GM04503 (cell line): ENCODE measurements around the gene CD79A.
"Not testable (repeated sequence)": the region's sequence is repeated elsewhere in the genome, so short reads cannot be mapped to it uniquely, and the experiment has no call there.

Experiments
- DNase-seq: peaks from one replicate; pipeline ENCODE4 v3.0.0-alpha.2; 2012; ENCODE audit warnings: low read depth

Gene CD79A

DNA sequence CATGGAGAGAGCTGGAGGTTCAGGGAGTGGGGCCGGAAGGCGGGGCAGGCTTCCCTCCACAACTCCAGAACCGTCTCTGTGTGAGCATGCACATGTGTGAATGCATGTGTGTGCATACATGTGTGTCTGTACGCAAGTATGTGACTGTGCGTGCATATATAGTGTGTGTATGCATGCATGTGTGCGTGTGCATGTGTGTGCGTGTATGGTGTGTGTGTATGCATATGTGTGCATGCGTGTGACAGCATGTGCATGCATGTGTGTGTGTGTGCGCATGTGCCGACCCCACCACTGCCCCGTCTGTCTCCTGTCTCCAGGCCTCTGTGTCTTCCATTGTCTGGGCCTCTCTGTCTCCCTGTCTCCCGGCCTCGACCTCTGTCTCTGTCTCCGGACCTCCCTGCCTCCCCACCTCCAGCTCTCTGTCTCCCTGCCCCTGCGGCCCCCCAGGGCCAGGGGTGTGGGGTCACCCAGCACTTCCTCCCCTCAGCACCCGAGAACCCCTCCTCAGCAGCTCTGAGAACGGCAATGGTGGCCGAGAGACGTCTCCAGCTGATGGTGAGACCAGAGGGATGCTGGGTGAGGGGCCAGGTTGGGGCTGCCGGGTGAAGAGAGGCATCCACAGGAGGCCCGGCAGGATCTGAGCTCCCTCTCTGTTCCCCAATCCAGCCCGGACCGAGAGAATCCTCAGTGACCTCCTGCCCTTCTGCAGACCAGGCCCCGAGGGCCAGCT is 28.4 kb downstream of the CD79A start:
- no peak for DNase-seq

GRCh38 chr19:41906271-41906670 is 29.2 kb downstream of the CD79A start:
- no peak for DNase-seq

DNA sequence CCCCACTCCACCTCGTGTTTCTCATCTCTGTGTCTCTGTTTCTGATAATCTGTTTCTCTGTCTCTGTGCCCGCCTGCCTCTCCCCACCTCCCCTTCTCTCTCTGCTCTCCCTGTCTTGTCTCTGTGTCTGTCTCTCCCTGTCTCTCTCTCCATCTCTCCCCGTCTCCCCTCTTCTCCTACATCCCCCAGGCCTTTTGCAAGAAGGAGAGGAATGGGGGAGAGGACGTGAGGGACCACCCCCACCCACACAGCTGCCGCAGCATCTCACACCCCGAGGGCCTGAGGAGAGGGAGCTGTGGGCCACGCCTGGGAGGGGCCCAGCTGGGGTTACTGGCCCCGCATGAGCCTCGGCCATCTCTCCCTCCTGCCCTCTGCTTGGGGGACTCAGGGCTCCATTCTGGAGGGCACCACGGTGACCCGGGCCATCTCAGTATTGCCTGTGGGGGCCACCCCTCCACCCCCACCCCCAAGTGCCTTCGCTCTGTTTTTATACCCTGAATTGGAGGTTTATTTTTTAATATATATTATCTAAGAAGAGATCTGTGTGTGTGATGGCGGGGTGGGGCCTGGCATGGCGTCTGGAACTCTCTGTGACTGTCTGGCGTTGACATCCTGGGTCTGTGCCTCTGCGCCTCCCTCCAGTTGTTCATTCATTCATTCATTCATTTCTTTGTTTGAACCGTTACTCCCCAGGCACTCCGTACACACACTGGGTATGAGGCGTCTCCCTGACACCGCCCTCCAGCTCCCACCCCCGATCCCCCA is 30.0 kb downstream of the CD79A start:
- DNase-seq, result no peak

DNA sequence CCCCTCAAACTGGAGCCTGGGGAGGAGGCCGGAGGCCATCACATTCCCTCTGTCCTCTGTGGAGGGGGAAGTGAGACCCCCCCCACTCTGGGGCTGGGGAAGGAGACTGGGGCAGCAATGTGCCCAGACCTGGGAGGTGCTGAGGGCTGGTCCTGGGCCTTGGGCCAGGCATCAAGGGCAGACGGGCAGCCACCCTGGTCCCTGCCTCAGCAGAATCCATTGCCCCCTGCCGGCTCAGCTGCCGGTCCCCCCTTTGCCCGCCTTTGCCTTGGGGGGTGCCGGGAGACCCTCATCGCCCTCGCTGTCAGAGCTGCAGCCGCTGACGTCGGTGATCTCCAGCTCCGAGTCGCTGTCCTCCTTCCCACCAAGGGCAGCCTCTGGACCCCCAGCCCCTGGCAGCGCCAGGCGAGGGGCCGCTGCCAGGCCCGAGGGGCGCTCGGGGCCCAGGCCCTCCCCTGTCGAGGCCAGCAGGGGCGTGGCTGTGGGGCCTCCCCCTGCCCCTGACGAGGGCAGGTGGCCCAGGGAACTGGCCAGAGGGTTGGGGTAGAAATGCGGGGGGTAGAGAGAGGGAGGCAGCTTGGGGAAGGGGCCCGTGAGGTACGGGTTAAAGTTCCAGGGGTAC is 31.0 kb downstream of the CD79A start:
- DNase-seq, result no peak

GRCh38 chr19:41908724-41909464 is 31.8 kb downstream of the CD79A start:
- no peak for DNase-seq

GRCh38 chr19:41909706-41910105 is 32.6 kb downstream of the CD79A start:
- DNase-seq, result no peak

DNA sequence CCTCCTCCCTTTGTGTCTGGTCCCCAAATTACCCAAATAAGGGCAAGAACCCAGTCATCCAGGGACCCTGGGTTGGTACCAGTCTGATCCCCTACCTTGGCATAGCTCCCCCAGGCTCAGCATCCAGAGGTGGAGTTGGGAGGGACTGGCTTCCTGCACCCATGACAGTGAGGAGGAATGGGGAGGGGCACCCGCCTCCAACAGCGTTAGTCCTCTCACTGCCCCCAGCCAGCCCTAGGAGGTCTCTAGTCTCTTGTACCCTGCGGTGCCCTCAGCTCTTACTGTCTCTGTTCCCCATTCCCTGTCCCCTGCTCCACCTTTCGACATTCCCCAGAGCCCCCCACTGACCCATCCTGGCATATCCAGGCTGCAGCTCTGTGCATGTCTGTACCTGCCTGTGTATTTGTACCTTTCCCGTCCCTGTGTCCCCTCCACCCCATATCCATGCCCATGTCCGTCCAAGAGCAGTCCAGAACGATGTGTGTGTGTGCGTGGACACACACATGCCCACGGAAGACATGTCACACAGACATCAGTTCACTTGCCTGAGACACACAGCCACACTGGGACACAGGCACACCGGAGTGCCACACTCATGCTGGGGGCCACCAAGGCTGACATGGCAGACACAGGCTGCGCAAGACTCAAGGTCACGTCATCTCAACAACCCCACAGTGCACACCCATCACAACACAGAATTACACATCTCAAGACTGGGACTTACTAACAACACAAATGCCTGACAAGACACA is 33.3 kb downstream of the CD79A start:
- DNase-seq, result no peak

DNA sequence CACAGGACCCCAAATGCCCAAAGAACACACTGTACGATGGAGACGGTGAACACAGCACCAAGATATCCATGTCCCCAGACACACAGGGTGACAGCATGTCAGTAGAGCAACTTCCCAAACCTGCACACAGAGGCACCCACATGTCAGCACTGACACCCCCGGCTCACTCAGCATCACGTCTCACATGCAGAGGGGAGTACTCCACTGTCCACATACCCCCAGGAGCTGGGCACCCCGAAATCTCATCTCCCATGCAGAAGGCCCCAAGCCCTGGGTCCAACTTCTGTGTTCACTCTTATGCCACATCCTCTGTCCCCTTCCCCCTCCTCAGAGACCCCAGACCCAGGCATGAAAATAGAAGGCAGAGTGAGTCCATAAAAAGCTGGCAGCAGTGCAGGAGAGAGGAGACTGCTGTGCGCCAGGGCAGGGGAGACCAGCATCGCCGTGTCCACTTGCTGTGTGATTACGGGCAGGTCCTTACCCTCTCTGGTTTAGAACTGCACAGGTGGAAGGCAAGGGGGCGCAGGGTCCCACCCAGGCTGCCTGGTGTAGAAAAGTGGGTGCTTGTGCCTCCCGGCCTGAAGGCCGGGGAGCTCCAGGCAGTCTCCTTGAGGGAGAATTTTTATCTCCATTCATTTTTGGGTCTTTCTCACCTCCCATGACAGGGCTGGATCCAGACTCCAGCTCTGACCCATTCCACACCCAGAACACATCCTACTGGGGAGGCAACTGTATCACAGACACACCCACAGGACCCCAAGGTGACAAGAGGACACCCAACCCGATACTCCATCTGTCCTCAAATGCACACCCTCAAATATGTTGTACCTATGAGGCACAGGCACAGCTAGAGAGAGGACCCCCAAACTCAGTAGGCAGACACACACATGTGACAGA is 34.2 kb downstream of the CD79A start:
- no peak for DNase-seq

- DNase-seq, result no peak
Observed at GRCh38 chr19:41911889-41912731, 35.0 kb downstream of the CD79A start.

DNA sequence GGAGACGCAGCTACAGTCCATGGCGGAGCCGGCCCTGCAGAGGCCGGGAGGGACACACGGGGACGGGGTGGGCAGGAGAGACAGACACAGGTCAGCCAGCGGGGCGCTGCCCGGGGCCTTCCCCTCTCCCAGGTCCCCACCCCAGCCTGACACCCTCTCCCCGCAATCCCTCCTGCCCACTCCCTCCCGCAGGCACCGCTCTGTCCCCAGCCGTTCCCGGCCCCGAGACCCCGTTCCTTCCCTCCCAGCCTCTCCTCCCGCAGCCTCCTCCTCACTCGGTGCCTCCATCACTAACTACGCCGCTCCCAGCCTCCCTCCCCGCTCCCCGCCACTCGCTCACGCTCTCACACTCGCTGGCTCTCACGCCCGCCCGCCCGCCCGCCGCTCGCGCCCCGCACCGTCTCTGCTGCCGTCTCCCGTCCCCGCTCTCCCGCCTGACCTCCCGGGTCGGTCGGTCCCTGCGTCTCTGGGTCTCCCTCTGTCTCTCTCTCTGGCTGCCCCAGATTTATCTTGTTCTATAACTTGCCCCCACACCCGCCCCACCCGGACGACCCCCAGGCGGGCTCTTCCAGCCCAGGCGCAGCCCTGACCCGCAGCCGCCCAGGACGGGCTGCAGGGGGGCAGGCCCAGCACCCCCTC is 35.9 kb downstream of the CD79A start:
- DNase-seq, result no peak

DNA sequence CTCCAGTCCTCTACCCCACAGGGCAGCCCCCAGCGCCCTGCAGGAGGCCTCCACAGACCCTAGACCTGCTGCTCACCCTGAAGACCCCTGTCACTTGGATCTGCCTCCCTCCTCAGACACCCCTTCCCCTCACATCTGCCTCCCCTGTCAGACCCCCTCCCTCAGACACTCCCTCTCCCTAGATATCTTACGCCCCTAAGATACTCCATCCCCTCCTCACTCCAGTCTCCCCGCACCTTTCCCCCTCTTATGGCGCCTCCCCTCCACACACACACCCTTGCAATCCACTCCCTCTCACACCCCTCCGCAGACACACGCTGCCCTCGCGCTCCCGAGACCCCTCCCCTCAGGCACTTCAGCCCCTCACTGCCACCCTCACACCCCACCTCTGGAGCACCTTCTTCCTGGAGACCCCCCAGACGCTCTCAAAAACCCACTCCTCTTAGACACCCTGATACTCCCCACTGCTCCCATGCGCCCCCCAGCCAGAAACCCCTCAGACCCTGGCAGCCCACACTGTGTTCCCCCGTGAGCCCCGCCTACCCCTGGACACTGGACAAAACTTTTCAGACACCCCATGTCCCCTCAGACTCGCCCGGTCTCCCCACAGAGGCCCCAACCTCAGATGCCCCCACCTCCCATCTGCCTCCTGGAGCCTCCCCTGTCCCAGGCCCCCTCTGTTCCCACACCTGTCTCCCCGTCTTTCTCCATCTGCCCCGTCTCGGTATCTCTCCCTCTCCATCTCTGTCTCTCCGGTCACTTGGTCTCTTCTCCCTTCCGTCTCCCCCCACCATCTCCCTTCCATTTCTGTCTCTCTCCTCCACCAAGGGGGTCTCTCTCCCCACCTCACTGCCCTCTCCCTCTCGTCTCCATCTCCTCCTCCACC is 36.7 kb downstream of the CD79A start:
- no peak for DNase-seq

GRCh38 chr19:41914424-41914834 is 37.4 kb downstream of the CD79A start:
- not testable (repeated sequence) for DNase-seq

DNA sequence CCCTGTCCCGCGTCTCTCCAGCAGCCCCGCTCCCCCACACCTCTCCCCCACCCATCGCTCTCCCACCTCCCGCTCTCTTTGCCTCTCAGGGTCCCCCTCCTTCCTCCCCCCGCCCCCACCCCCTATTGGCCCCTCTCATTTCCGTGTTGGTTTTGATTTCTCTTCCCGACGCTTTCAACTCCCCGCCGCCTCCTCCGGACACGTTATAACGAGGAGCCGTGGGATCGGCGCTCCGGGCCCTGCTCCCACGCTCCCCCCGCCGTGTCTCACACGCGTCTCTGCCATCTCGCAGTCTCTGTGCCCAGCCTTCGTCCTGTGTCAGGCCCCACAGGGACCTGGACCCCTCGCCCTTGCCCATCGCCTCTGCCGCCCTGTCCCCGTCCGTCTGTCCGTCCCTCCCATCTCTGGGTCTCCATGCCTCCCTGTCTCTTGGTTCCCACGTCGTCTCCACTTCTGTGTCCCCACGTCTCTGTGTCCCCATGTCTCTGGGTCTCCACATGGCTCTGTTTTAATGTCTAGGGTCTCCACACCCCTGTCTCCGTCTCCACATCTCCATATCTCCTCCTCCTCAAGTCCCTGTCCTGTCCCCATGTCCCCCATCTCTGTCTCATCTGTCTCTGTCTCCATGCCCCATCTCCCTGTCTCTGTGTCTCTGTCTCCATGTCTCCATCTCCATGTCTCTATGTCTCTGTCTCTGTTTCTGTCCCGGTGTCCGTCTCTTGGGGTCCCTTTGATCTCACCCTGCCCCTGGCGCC is 38.1 kb downstream of the CD79A start:
- no peak for DNase-seq

- no peak for DNase-seq
Observed at GRCh38 chr19:41915776-41916414, 38.8 kb downstream of the CD79A start.

DNA sequence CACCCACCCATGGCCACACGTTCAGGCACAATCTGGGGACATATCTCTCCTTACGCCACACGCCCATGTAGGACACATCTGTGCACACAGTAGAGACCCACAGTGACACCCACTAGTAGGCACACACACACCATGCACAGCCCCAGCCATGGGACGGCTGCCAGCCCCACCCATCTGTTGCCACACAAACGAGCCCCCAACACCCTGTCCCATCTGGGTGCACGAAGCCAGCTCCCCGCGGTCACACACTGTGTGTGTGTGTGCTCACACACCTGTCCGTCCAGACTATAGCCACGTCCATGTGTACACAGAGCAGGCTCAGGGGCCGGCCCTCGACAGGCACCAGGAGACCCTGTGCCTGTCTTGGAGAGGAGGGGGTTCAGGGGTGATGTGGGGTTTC is 40.6 kb downstream of the CD79A start:
- no peak for DNase-seq

DNA sequence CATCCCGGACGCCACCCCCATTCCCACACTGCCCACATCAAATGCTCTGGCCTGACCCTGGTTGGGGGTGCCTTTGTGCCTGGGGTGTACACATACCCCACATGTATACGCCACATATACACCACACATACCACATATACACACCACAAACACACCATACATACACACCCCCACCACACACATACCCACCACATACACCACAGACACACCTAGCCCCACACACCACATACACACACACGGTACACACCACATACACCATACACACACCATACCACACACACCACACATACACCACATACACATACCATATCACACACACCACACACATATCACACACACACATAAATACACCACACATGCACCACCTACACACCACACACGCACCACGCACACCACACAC is 41.0 kb downstream of the CD79A start:
- DNase-seq, result no peak

DNA sequence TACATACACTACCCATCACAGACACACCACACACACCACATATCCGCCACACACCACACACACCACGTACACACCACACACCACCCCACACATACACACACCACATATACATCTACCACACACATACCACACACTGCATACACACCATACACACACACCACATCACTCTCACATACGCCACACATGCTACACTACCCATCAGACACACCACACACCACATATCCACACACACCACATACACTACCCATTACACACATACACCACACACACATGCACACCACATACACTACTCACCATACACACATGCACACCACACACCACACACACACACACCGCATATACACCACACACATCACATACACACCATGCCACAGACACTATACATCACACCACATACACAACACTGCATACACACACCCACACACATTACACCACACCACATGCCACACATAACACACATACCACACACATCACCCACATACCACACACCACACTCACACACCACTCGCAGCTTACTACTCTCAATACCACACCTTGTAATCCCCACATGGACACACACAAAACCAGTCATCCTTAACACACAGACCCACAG is 41.7 kb downstream of the CD79A start:
- no peak for DNase-seq
